Stimulated activated CD8-positive, alpha-beta memory T cell treated with anti-CD3 and anti-CD28 coated beads, Interleukin-4, amount 100 ng/mL, for 24 hours (primary cell): ENCODE data around the gene C10orf90.

Source experiments
- DNase-seq: peaks from one replicate; pipeline ENCODE4 v3.0.0-alpha.2; 2020; ENCODE audit warnings: low read depth

The C10orf90 gene

GRCh38 chr10:126459878-126460481 is 210.5 kb downstream of the C10orf90 start:
- no peak for DNase-seq

- no peak for DNase-seq
Measured at GRCh38 chr10:126459032-126459831, 211.3 kb downstream of the C10orf90 start.

GRCh38 chr10:126458466-126458865 is 212.0 kb downstream of the C10orf90 start:
- no peak for DNase-seq

GRCh38 chr10:126456632-126457031 is 213.9 kb downstream of the C10orf90 start:
- no peak for DNase-seq

- DNase-seq, result no peak
Measured at GRCh38 chr10:126455766-126456405, 214.6 kb downstream of the C10orf90 start.

- no peak for DNase-seq
Measured at GRCh38 chr10:126455036-126455765, 215.3 kb downstream of the C10orf90 start.

GRCh38 chr10:126454045-126454751 is 216.3 kb downstream of the C10orf90 start:
- no peak for DNase-seq

- DNase-seq, result no peak
Measured at GRCh38 chr10:126452245-126452644, 218.2 kb downstream of the C10orf90 start.

GRCh38 chr10:126448091-126448490 is 222.4 kb downstream of the C10orf90 start:
- DNase-seq, result no peak

GRCh38 chr10:126439942-126440341 is 230.6 kb downstream of the C10orf90 start:
- no peak for DNase-seq

GRCh38 chr10:126438407-126438783 is 232.1 kb downstream of the C10orf90 start:
- DNase-seq, result no peak

GRCh38 chr10:126437635-126438406 is 232.7 kb downstream of the C10orf90 start:
- DNase-seq, result no peak

GRCh38 chr10:126434235-126434634 is 236.3 kb downstream of the C10orf90 start:
- DNase-seq, result no peak

GRCh38 chr10:126433351-126433750 is 237.1 kb downstream of the C10orf90 start:
- DNase-seq, result no peak

- DNase-seq, result no peak
Measured at GRCh38 chr10:126432507-126432906, 238.0 kb downstream of the C10orf90 start.

- DNase-seq, result no peak
Measured at GRCh38 chr10:126431816-126432215, 238.7 kb downstream of the C10orf90 start.

- no peak for DNase-seq
Measured at GRCh38 chr10:126430512-126430911, 240.0 kb downstream of the C10orf90 start.

GRCh38 chr10:126429275-126429674 is 241.2 kb downstream of the C10orf90 start:
- DNase-seq, result no peak

- no peak for DNase-seq
Measured at GRCh38 chr10:126425489-126426065, 244.9 kb downstream of the C10orf90 start.

GRCh38 chr10:126425032-126425431 is 245.5 kb downstream of the C10orf90 start:
- DNase-seq, result no peak
